ENCODE measurements around the gene JPH4. TPM values are rescaled to one million over a fixed set of nuclear protein-coding genes. Genes with fewer than 3 reads are reported as not detected.

Gene JPH4
- total RNA-seq, 1 donor from 2014 or later = 0.19 TPM

DNA sequence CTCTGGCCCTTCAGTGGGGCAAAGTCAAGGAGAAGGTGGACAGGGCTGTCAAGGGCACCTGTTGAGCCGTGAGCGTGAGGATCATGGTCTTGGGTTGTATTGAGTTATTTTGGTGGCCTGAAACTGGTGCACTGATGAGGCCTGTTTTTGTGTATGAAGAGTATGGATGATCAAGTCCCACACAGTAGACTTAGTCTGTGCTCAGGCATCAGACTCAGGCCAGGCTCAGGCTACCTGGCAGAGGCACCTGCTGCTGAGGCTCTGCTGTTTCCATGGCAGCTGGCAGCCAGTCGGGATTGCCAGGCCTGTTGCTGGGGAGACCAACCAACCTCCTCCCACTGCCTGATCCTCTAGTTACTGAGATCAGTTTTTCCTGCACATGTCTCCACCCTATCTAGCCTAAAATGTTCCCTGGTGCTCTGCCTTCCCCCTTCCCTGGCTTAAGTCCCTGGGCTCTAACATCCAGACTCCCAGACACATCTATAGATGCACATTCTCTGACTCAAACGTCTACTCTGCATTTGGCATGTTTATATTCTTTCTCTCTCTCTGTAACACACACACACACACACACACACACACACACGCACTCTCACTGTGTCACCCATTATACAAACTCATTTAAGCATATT, 5.1 kb downstream of the JPH4 start:
- Histone ChIP-seq H3K36me3 (no peaks in the 10 kb centered on the region), H3K4me3 (no peak overlapping the region), H3K9me3 (replicated peaks) (no peaks in the 10 kb centered on the region), H3K27ac (replicated peaks) (no peak overlapping the region), H3K4me1 (peaks cover 18% of the 10 kb centered on the region), H3K27me3 (ENCODE audit: low read depth) (peaks cover 74% of the 10 kb centered on the region)
- TF ChIP-seq, protein P1, sequence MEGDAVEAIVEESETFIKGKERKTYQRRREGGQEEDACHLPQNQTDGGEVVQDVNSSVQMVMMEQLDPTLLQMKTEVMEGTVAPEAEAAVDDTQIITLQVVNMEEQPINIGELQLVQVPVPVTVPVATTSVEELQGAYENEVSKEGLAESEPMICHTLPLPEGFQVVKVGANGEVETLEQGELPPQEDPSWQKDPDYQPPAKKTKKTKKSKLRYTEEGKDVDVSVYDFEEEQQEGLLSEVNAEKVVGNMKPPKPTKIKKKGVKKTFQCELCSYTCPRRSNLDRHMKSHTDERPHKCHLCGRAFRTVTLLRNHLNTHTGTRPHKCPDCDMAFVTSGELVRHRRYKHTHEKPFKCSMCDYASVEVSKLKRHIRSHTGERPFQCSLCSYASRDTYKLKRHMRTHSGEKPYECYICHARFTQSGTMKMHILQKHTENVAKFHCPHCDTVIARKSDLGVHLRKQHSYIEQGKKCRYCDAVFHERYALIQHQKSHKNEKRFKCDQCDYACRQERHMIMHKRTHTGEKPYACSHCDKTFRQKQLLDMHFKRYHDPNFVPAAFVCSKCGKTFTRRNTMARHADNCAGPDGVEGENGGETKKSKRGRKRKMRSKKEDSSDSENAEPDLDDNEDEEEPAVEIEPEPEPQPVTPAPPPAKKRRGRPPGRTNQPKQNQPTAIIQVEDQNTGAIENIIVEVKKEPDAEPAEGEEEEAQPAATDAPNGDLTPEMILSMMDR (IDR thresholded peaks at IDR 0.05; ENCODE audit: borderline replicate concordance) = no peak
- DNase-seq = no peak
- intact Hi-C loops (cut with micrococcal nuclease) = no loop called here

DNA sequence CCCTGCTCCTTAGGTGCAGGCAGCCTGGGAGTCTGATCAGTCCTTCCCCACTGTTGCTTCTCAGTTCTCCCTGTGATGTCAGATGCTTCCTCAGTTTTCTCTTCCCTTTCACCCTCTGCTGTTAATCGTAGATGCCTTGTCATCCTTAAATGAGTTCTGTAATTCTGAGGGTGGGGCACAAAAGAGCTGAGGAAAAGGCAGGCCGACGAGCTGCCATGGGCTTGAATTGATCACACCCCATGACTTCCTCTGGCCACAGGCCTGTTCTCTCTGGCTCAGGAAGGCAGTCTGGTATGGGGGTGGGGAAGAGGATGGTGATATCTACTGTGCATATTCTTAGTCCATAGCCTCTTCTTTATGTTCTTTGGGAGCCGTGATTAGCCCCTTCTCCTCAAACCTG, 5.8 kb downstream of the JPH4 start:
- H3K9me3 ChIP-seq (replicated peaks) = no peaks in the 10 kb centered on the region
- no peak overlapping the region for H3K4me3 ChIP-seq
- H3K27ac ChIP-seq (replicated peaks) = peak overlapping the region; percentile 19
- no peak for DNase-seq
- H3K27me3 ChIP-seq (ENCODE audit: low read depth) = peaks cover 67% of the 10 kb centered on the region
- H3K36me3 ChIP-seq = no peaks in the 10 kb centered on the region
- intact Hi-C loops (cut with micrococcal nuclease) = no loop called here
- H3K4me1 ChIP-seq = peaks cover 22% of the 10 kb centered on the region
- TF ChIP-seq, protein P1 (IDR thresholded peaks at IDR 0.05; ENCODE audit: borderline replicate concordance) = no peak

GRCh38 chr14:23572524-23572828, 6.1 kb downstream of the JPH4 start:
- Histone ChIP-seq H3K9me3 (replicated peaks) (no peaks in the 10 kb centered on the region), H3K27ac (replicated peaks) (peak overlapping the region; percentile 19), H3K4me3 (no peak overlapping the region), H3K4me1 (peaks cover 23% of the 10 kb centered on the region), H3K36me3 (no peaks in the 10 kb centered on the region), H3K27me3 (ENCODE audit: low read depth) (peaks cover 64% of the 10 kb centered on the region)
- TF ChIP-seq, protein P1 (IDR thresholded peaks at IDR 0.05; ENCODE audit: borderline replicate concordance) = no peak
- no peak for DNase-seq
- intact Hi-C loops (cut with micrococcal nuclease) = no loop called here

GRCh38 chr14:23571701-23572523, 6.7 kb downstream of the JPH4 start:
- intact Hi-C loops (cut with micrococcal nuclease) = no loop called here
- Histone ChIP-seq H3K27me3 (ENCODE audit: low read depth) (peaks cover 58% of the 10 kb centered on the region), H3K9me3 (replicated peaks) (no peaks in the 10 kb centered on the region), H3K36me3 (no peaks in the 10 kb centered on the region), H3K27ac (replicated peaks) (peak overlapping the region; percentile 19), H3K4me1 (peaks cover 23% of the 10 kb centered on the region), H3K4me3 (no peak overlapping the region)
- DNase-seq = no peak
- TF ChIP-seq, protein P1 (IDR thresholded peaks at IDR 0.05; ENCODE audit: borderline replicate concordance) = no peak

DNA sequence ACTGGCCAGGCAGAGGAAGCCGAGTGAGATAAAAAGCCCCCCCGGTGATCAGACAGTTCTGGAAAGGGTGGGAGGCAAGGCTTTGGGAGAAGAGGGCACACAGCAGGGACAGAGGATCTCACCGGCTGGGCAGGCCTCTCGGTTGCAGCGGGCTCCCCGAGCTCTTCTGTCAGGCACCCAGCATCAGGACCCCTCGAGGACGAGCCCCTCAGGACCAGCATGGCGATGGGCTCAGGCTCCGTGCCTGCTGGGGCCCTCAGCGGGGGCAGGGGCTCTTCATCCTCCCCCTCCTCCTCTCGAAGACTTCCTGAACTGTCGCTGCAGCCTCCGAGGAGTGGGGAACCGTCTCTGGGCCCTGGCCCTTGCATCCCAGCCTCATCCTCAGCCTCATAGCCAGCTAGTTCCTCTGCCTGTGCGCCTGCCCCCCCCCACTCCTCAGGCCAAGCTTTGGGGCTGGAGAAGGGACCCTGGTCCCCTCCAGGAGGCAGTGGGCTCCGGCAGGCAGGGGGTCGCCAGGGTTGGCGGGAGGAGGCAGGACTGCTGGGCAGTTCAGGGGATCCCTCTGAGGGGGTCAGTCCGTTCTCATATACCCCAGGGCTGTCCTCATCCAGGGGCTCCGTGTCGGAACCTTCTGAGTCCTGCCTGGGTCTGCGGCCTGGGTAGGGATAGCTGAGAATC, 7.6 kb downstream of the JPH4 start:
- intact Hi-C loops (cut with micrococcal nuclease) = no loop called here
- Histone ChIP-seq H3K36me3 (no peaks in the 10 kb centered on the region), H3K27ac (replicated peaks) (no peak overlapping the region), H3K9me3 (replicated peaks) (no peaks in the 10 kb centered on the region), H3K27me3 (ENCODE audit: low read depth) (peaks cover 49% of the 10 kb centered on the region), H3K4me3 (no peak overlapping the region), H3K4me1 (peaks cover 19% of the 10 kb centered on the region)
- TF ChIP-seq, protein P1 (IDR thresholded peaks at IDR 0.05; ENCODE audit: borderline replicate concordance) = no peak
- no peak for DNase-seq
